Right atrium auricular region (tissue), 2 donors: ENCODE data around the gene BMP7. TPM values are rescaled to one million over a fixed set of nuclear protein-coding genes. Genes with fewer than 3 reads are reported as not detected.

ENCODE experiments used
- DNase-seq: peaks from one replicate; pipeline ENCODE4 v3.0.0-alpha.2; 2019; ENCODE audit warnings: low spot score
- H3K27ac ChIP-seq, 2 donors: fragments of 200-600 bp; sonication (generic); 1 replicate in 1 of 2; 2 replicates in 1 of 2; pipeline ENCODE4 v1.5.1; 2016 to 2019
- H3K27me3 ChIP-seq, 2 donors: fragments of 200-600 bp; sonication (generic); one replicate each; pipeline versions ENCODE4 v1.5.1 to v1.6.0; 2017 to 2019
- H3K36me3 ChIP-seq: fragments of 200-600 bp; sonication (generic); one replicate; pipeline ENCODE4 v1.5.1; 2016
- H3K4me1 ChIP-seq, 2 donors: fragments of 200-600 bp; sonication (generic); one replicate each; pipeline versions ENCODE4 v1.5.1 to v1.6.0; 2017 to 2019
- H3K4me3 ChIP-seq, 2 donors: fragments of 200-600 bp; sonication (generic); 1 replicate in 1 of 2; 2 replicates in 1 of 2; pipeline ENCODE4 v1.5.1; 2017 to 2019; ENCODE audit warnings: mild to moderate bottlenecking in 1 of 2, moderate library complexity in 1 of 2
- H3K9me3 ChIP-seq, 2 donors: fragments of 200-600 bp; sonication (generic); one replicate each; pipeline ENCODE4 v1.5.1; 2019
- CTCF ChIP-seq, 2 donors: fragments of 200-600 bp; sonication (generic); IDR thresholded peaks; one replicate each; pipeline ENCODE4 v1.5.1; 2019; ENCODE audit warnings: antibody characterized with exemption in 2 of 2
- total RNA-seq, 2 donors: library from RNA; depleted of rRNA; stranded (reverse); fragments of >200 nt; gene quantifications; one replicate each; pipeline ENCODE4 v1.1.0, GENCODE V29; 2016

The BMP7 gene
- total RNA-seq, 2 donors from 2014 or later, result 15.1 to 23.0 TPM

GRCh38 chr20:57218489-57218888 lies 48.0 kb downstream of the BMP7 start:
- no peak for TF ChIP-seq CTCF (IDR thresholded peaks at IDR 0.05)
- no peaks in the 10 kb centered on the region for H3K9me3 ChIP-seq
- no peak overlapping the region for H3K4me3 ChIP-seq
- no peak for DNase-seq
- H3K36me3 ChIP-seq, result no peaks in the 10 kb centered on the region
- no peaks in the 10 kb centered on the region for H3K27me3 ChIP-seq
- peaks cover 0 to under 1% of the 10 kb centered on the region in 2 donors for H3K4me1 ChIP-seq
- no peak overlapping the region for H3K27ac ChIP-seq

- DNase-seq, result no peak
- TF ChIP-seq CTCF (IDR thresholded peaks at IDR 0.05), result no peak
- Histone ChIP-seq H3K27ac (no peak overlapping the region), H3K27me3 (no peaks in the 10 kb centered on the region), H3K36me3 (no peaks in the 10 kb centered on the region), H3K9me3 (no peaks in the 10 kb centered on the region), H3K4me1 (no peaks in the 10 kb centered on the region), H3K4me3 (no peak overlapping the region)
Measured at GRCh38 chr20:57217802-57218201, 48.6 kb downstream of the BMP7 start.

- TF ChIP-seq CTCF (IDR thresholded peaks at IDR 0.05), result no peak
- no peak overlapping the region for H3K27ac ChIP-seq
- no peaks in the 10 kb centered on the region for H3K9me3 ChIP-seq
- H3K36me3 ChIP-seq, result no peaks in the 10 kb centered on the region
- H3K4me3 ChIP-seq, result no peak overlapping the region
- H3K4me1 ChIP-seq, result peaks cover 0 to 10% of the 10 kb centered on the region in 2 donors
- no peak for DNase-seq
- no peaks in the 10 kb centered on the region for H3K27me3 ChIP-seq
Measured at GRCh38 chr20:57216669-57217068, 49.8 kb downstream of the BMP7 start.

GRCh38 chr20:57215826-57216471 lies 50.5 kb downstream of the BMP7 start:
- DNase-seq, result no peak

GRCh38 chr20:57215426-57215825 lies 51.0 kb downstream of the BMP7 start:
- no peak for TF ChIP-seq CTCF (IDR thresholded peaks at IDR 0.05)
- no peak overlapping the region for H3K27ac ChIP-seq

More at GRCh38 chr20:57215826-57216471, 50.5 kb downstream of the BMP7 start:
- Histone ChIP-seq H3K4me3 (no peak overlapping the region), H3K27ac (no peak overlapping the region), H3K4me1 (peaks cover 0 to 10% of the 10 kb centered on the region in 2 donors), H3K27me3 (no peaks in the 10 kb centered on the region), H3K9me3 (no peaks in the 10 kb centered on the region), H3K36me3 (no peaks in the 10 kb centered on the region)
- TF ChIP-seq CTCF (IDR thresholded peaks at IDR 0.05), result no peak

GRCh38 chr20:57214948-57215347 lies 51.5 kb downstream of the BMP7 start:
- no peak for DNase-seq
- Histone ChIP-seq H3K36me3 (no peaks in the 10 kb centered on the region), H3K27me3 (no peaks in the 10 kb centered on the region), H3K4me3 (no peak overlapping the region), H3K27ac (no peak overlapping the region), H3K9me3 (no peaks in the 10 kb centered on the region), H3K4me1 (peaks cover 0 to 10% of the 10 kb centered on the region in 2 donors)
- no peak for TF ChIP-seq CTCF (IDR thresholded peaks at IDR 0.05)

More at GRCh38 chr20:57215426-57215825, 51.0 kb downstream of the BMP7 start:
- H3K9me3 ChIP-seq, result no peaks in the 10 kb centered on the region
- no peak overlapping the region for H3K4me3 ChIP-seq
- no peak for DNase-seq
- H3K36me3 ChIP-seq, result no peaks in the 10 kb centered on the region
- no peaks in the 10 kb centered on the region for H3K27me3 ChIP-seq
- peaks cover 0 to 10% of the 10 kb centered on the region in 2 donors for H3K4me1 ChIP-seq
